SU-DHL-6 (cell line): Measurements from ENCODE around the gene FRMD3.

Source experiments
- H2AFZ ChIP-seq: fragments of 200-600 bp; sonication (generic); 2 replicates; pipeline ENCODE4 v1.6.1; 2014; ENCODE audit warnings: low read depth, mild to moderate bottlenecking, moderate library complexity, mixed read lengths, antibody characterized with exemption, low read length; ENCODE audit not compliant: severe bottlenecking
- H3F3A ChIP-seq: fragments of 200-600 bp; shearing (Covaris generic); 2 replicates; pipeline ENCODE4 v1.6.0; 2016; ENCODE audit warnings: antibody characterized with exemption, mild to moderate bottlenecking; ENCODE audit not compliant: insufficient read depth
- H3K27ac ChIP-seq: fragments of 200-600 bp; sonication (generic); 2 replicates; pipeline ENCODE4 v1.5.1; 2016; ENCODE audit warnings: low read depth, mild to moderate bottlenecking, low read length, moderate library complexity, mixed read lengths
- H3K27me3 ChIP-seq: fragments of 200-600 bp; sonication (generic), shearing (Covaris generic); 2 replicates; pipeline ENCODE4 v1.6.0; 2014; ENCODE audit warnings: mild to moderate bottlenecking, low read length
- H3K36me3 ChIP-seq: fragments of 200-600 bp; sonication (generic); 2 replicates; pipeline ENCODE4 v1.6.1; 2014; ENCODE audit warnings: mild to moderate bottlenecking, low read length, mixed read lengths
- H3K4me2 ChIP-seq: fragments of 300-600, 200-600 bp; shearing (Covaris generic), sonication (generic); 2 replicates; pipeline ENCODE4 v1.6.0; 2014; ENCODE audit warnings: low read length, low read depth, mild to moderate bottlenecking; ENCODE audit not compliant: poor library complexity, severe bottlenecking
- H3K4me3 ChIP-seq: fragments of 200-600 bp; sonication (generic); 2 replicates; pipeline ENCODE4 v1.5.1; 2014; ENCODE audit warnings: antibody characterized with exemption, low read length, mild to moderate bottlenecking, mixed read lengths; ENCODE audit not compliant: insufficient read depth, poor library complexity, severe bottlenecking
- H3K79me2 ChIP-seq: fragments of 200-600 bp; sonication (generic); 2 replicates; pipeline ENCODE4 v1.6.1; 2014; ENCODE audit warnings: mild to moderate bottlenecking, low read length, moderate library complexity; ENCODE audit not compliant: insufficient read depth
- H3K9ac ChIP-seq: fragments of 200-600 bp; sonication (generic); 2 replicates; pipeline ENCODE4 v1.7.0; 2014; ENCODE audit warnings: mild to moderate bottlenecking, low read length
- H3K9me2 ChIP-seq: fragments of 200-600 bp; sonication (generic); replicated peaks from 2 replicates; pipeline ENCODE4 v1.6.1; 2014; ENCODE audit warnings: low read length; ENCODE audit not compliant: insufficient read depth
- H3K9me3 ChIP-seq: fragments of 200-600 bp; sonication (generic); 2 replicates; pipeline ENCODE4 v1.6.1; 2014; ENCODE audit warnings: low read length, mixed read lengths; ENCODE audit not compliant: insufficient read depth
- H4K20me1 ChIP-seq: fragments of 200-600 bp; sonication (generic); 2 replicates; pipeline ENCODE4 v1.6.1; 2014; ENCODE audit warnings: low read depth, mild to moderate bottlenecking, antibody characterized with exemption, low read length, moderate library complexity, mixed read lengths
- EZH2phosphoT487 ChIP-seq: fragments of 200-600 bp; sonication (generic), shearing (Covaris generic); conservative IDR thresholded peaks from 2 replicates; pipeline ENCODE4 v1.6.1; 2018; ENCODE audit warnings: mild to moderate bottlenecking, antibody characterized with exemption, low read length, moderate library complexity, mixed read lengths
- TF ChIP-seq, protein P1 (sequence below): fragments of 200-600 bp; sonication (generic); IDR thresholded peaks from one replicate; pipeline ENCODE4 v1.5.1; 2017; ENCODE audit warnings: antibody characterized with exemption, mild to moderate bottlenecking, low read length, moderate library complexity; ENCODE audit not compliant: insufficient read depth, poor library complexity, severe bottlenecking

Gene FRMD3

GRCh38 chr9:83449983-83450382 lies 88.2 kb downstream of the FRMD3 start:
- H2AFZ ChIP-seq = no peak overlapping the region
- H3K79me2 ChIP-seq = no peaks in the 10 kb centered on the region
- no peaks in the 10 kb centered on the region for H3K9me2 ChIP-seq
- no peaks in the 10 kb centered on the region for H3K9me3 ChIP-seq
- H4K20me1 ChIP-seq = no peaks in the 10 kb centered on the region
- no peaks in the 10 kb centered on the region for H3F3A ChIP-seq
- no peak overlapping the region for H3K4me2 ChIP-seq
- H3K27me3 ChIP-seq = no peaks in the 10 kb centered on the region
- TF ChIP-seq, protein P1, sequence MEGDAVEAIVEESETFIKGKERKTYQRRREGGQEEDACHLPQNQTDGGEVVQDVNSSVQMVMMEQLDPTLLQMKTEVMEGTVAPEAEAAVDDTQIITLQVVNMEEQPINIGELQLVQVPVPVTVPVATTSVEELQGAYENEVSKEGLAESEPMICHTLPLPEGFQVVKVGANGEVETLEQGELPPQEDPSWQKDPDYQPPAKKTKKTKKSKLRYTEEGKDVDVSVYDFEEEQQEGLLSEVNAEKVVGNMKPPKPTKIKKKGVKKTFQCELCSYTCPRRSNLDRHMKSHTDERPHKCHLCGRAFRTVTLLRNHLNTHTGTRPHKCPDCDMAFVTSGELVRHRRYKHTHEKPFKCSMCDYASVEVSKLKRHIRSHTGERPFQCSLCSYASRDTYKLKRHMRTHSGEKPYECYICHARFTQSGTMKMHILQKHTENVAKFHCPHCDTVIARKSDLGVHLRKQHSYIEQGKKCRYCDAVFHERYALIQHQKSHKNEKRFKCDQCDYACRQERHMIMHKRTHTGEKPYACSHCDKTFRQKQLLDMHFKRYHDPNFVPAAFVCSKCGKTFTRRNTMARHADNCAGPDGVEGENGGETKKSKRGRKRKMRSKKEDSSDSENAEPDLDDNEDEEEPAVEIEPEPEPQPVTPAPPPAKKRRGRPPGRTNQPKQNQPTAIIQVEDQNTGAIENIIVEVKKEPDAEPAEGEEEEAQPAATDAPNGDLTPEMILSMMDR = no peak
- no peak for TF ChIP-seq EZH2phosphoT487
- H3K36me3 ChIP-seq = no peaks in the 10 kb centered on the region
- H3K9ac ChIP-seq = no peak overlapping the region
- H3K4me3 ChIP-seq = no peak overlapping the region
- no peak overlapping the region for H3K27ac ChIP-seq

DNA sequence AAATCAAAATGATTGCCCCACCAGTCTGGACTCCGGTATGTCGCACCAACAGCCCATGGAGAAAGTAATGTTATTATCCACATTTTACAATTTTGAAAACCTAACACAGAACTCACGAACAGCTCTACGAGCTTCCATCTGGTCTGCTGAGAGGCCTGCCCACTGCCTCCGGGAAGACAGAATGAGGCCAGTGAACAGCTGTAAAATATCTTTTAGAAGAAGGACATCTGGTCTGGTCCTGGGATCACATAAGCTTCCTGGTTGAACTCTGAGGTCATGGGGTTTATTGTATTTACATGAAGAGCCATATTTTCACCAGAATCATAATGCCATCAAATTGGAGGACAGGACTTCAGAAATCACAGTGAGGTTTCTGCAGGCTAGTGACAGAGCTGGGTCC lies 89.0 kb downstream of the FRMD3 start:
- H3K27me3 ChIP-seq = no peaks in the 10 kb centered on the region
- H3K9me2 ChIP-seq = no peaks in the 10 kb centered on the region
- H3K4me3 ChIP-seq = no peak overlapping the region
- no peak overlapping the region for H3K9ac ChIP-seq
- H3K36me3 ChIP-seq = no peaks in the 10 kb centered on the region
- no peaks in the 10 kb centered on the region for H4K20me1 ChIP-seq
- no peaks in the 10 kb centered on the region for H3F3A ChIP-seq
- H2AFZ ChIP-seq = no peak overlapping the region
- no peaks in the 10 kb centered on the region for H3K79me2 ChIP-seq
- no peak for TF ChIP-seq EZH2phosphoT487
- TF ChIP-seq, protein P1 = no peak
- no peaks in the 10 kb centered on the region for H3K9me3 ChIP-seq
- H3K27ac ChIP-seq = no peak overlapping the region
- H3K4me2 ChIP-seq = no peak overlapping the region

GRCh38 chr9:83448626-83449025 lies 89.6 kb downstream of the FRMD3 start:
- TF ChIP-seq, protein P1 = no peak
- TF ChIP-seq EZH2phosphoT487 = no peak
- no peaks in the 10 kb centered on the region for H3F3A ChIP-seq

DNA sequence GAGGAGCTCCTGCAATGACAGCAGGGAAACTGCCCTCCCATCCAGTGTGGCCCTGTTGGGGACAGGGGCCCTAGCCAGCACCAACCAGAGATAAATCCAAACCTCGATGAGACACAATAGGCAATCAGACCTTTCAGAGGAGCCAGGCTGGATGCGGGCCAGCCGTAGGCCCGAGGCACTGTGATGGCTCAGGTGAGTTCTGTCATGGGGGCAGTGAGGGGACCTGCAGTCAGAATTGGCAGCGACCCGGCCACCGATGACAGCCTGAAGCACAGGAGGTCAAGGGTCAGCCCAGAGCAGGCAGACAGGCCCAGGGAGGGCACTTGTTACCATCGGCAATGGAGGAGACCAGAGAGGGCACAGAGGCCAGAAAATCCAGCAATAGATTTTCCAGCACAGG lies 90.8 kb downstream of the FRMD3 start:
- Histone ChIP-seq H3K79me2 (no peaks in the 10 kb centered on the region), H3K27ac (no peak overlapping the region), H3K4me3 (no peak overlapping the region), H3K9ac (no peak overlapping the region), H2AFZ (no peak overlapping the region), H3K9me3 (no peaks in the 10 kb centered on the region), H3F3A (no peaks in the 10 kb centered on the region), H3K27me3 (no peaks in the 10 kb centered on the region), H3K36me3 (no peaks in the 10 kb centered on the region), H3K9me2 (no peaks in the 10 kb centered on the region), H3K4me2 (no peak overlapping the region), H4K20me1 (no peaks in the 10 kb centered on the region)
- TF ChIP-seq, protein P1 = no peak
- no peak for TF ChIP-seq EZH2phosphoT487

More at GRCh38 chr9:83448626-83449025, 89.6 kb downstream of the FRMD3 start:
- Histone ChIP-seq H3K36me3 (no peaks in the 10 kb centered on the region), H2AFZ (no peak overlapping the region), H4K20me1 (no peaks in the 10 kb centered on the region), H3K27ac (no peak overlapping the region), H3K9me3 (no peaks in the 10 kb centered on the region), H3K4me2 (no peak overlapping the region), H3K9me2 (no peaks in the 10 kb centered on the region), H3K79me2 (no peaks in the 10 kb centered on the region), H3K9ac (no peak overlapping the region), H3K4me3 (no peak overlapping the region), H3K27me3 (no peaks in the 10 kb centered on the region)
